Endothelial cell of umbilical vein (primary cell): ENCODE results near the gene KCNJ16. TPM values are rescaled to one million over a fixed set of nuclear protein-coding genes. Genes with fewer than 3 reads are reported as not detected.

ENCODE experiments used
- BruUV-seq: library from RNA; stranded (reverse); fragments of 400-500 nt; replicated peaks from 2 replicates; lab custom pipeline; 2021; lab: Mats Ljungman, UMichigan
- CTCF ChIA-PET: fragments of 300-600, 350-600 bp; sonication (Branson Sonifier 250); formaldehyde crosslinking; loops from one replicate; lab custom pipeline; 2021; ENCODE audit warnings: antibody characterized with exemption, inconsistent platforms; lab: Charles Lee
- POLR2A ChIA-PET: fragments of 300-600, 350-600 bp; sonication (Branson Sonifier 250); formaldehyde crosslinking; loops from one replicate; lab custom pipeline; 2021; ENCODE audit warnings: antibody characterized with exemption, inconsistent platforms; lab: Charles Lee
- DNase-seq: peaks from one replicate; pipeline ENCODE4 v3.0.0-alpha.2; 2011; ENCODE audit warnings: low read depth, low spot score
- FAIRE-seq: peaks from 2 replicates; lab custom pipeline; 2011; peaks lifted over from hg19 to GRCh38; lab: Jason Lieb, UNC
- H2AFZ ChIP-seq: 2 replicates; pipeline ENCODE4 v1.6.0; 2012; ENCODE audit warnings: low read depth, low read length, control low read depth, inconsistent platforms
- H3K27ac ChIP-seq: 2 replicates; pipeline ENCODE4 v1.5.1; 2011; ENCODE audit warnings: low read depth, mild to moderate bottlenecking, control low read depth, low read length, moderate library complexity; ENCODE audit not compliant: insufficient read depth
- H3K27me3 ChIP-seq, 2 experiments: 2 replicates each; pipeline versions ENCODE4 v1.6.0 to v1.6.1; 2011; ENCODE audit warnings: low read length in 2 of 2, mixed read lengths in 1 of 2; ENCODE audit not compliant: control insufficient read depth in 2 of 2, insufficient read depth in 2 of 2
- H3K36me3 ChIP-seq, 2 experiments: 2 replicates in 1 of 2; 3 replicates in 1 of 2; pipeline ENCODE4 v1.5.1; 2011; ENCODE audit warnings: low read length in 2 of 2, mild to moderate bottlenecking in 1 of 2, moderate library complexity in 1 of 2; ENCODE audit not compliant: control insufficient read depth in 2 of 2, insufficient read depth in 2 of 2; ENCODE audit errors: extremely low read depth in 1 of 2
- H3K4me1 ChIP-seq: 3 replicates; pipeline ENCODE4 v1.5.1; 2011; ENCODE audit warnings: mild to moderate bottlenecking, low read length; ENCODE audit not compliant: control insufficient read depth, insufficient read depth; ENCODE audit errors: extremely low read depth
- H3K4me2 ChIP-seq: 2 replicates; pipeline ENCODE4 v1.6.1; 2011; ENCODE audit warnings: low read length, control low read depth, mixed read lengths; ENCODE audit not compliant: insufficient read depth
- H3K4me3 ChIP-seq, 3 experiments: fragments of 200-600 bp in 1 of 3; sonication (generic), shearing (Covaris generic) in 1 of 3; replicated peaks in 1 of 3; 2 replicates each; pipeline ENCODE4 v1.5.1; 2011 to 2016; ENCODE audit warnings: control low read depth in 3 of 3, low read length in 3 of 3, mild to moderate bottlenecking in 2 of 3, inconsistent platforms in 1 of 3, low read depth in 1 of 3, moderate library complexity in 1 of 3; ENCODE audit not compliant: insufficient read depth in 1 of 3
- H3K79me2 ChIP-seq: 2 replicates; pipeline ENCODE4 v1.6.0; 2012; ENCODE audit warnings: low read length, inconsistent platforms; ENCODE audit not compliant: control insufficient read depth, insufficient read depth
- H3K9ac ChIP-seq: replicated peaks from 2 replicates; pipeline ENCODE3; 2011; ENCODE audit warnings: low read length, control low read depth; ENCODE audit not compliant: insufficient read depth; ENCODE audit errors: extremely low read depth
- H3K9me1 ChIP-seq: replicated peaks from 3 replicates; pipeline ENCODE4 v1.6.0; 2011; ENCODE audit warnings: mild to moderate bottlenecking, low read length; ENCODE audit not compliant: control insufficient read depth, insufficient read depth; ENCODE audit errors: extremely low read depth
- H3K9me3 ChIP-seq: replicated peaks from 2 replicates; pipeline ENCODE4 v1.5.1; 2012; ENCODE audit warnings: low read length, inconsistent platforms; ENCODE audit not compliant: control insufficient read depth, insufficient read depth
- H4K20me1 ChIP-seq: replicated peaks from 2 replicates; pipeline ENCODE3; 2011; ENCODE audit warnings: mild to moderate bottlenecking, low read length; ENCODE audit not compliant: control insufficient read depth, insufficient read depth; ENCODE audit errors: extremely low read depth
- EZH2 ChIP-seq: IDR thresholded peaks from 2 replicates; pipeline ENCODE4 v1.6.1; 2012; ENCODE audit warnings: borderline replicate concordance, low read depth, mild to moderate bottlenecking, moderate library complexity, low read length, inconsistent platforms; ENCODE audit not compliant: severe bottlenecking
- FOS ChIP-seq: IDR thresholded peaks from 2 replicates; pipeline ENCODE4 v1.6.1; 2011; ENCODE audit warnings: mild to moderate bottlenecking, low read length, moderate library complexity, borderline replicate concordance; ENCODE audit not compliant: insufficient read depth
- GATA2 ChIP-seq: IDR thresholded peaks from 2 replicates; pipeline ENCODE4 v1.7.0; 2011; ENCODE audit warnings: low read depth, mild to moderate bottlenecking, moderate library complexity, mixed read lengths, low read length; ENCODE audit not compliant: insufficient read length, insufficient read depth
- JUN ChIP-seq: IDR thresholded peaks from 2 replicates; pipeline ENCODE4 v1.6.1; 2011; ENCODE audit warnings: borderline replicate concordance, low read depth; ENCODE audit not compliant: insufficient read length, insufficient read depth
- MYC ChIP-seq: IDR thresholded peaks from one replicate; pipeline ENCODE4 v1.6.1; 2011; ENCODE audit warnings: mild to moderate bottlenecking, low read depth, low read length
- POLR2A ChIP-seq: IDR thresholded peaks from 2 replicates; pipeline ENCODE4 v1.6.1; 2012; ENCODE audit warnings: low read depth, mild to moderate bottlenecking, control low read depth, low read length
- POLR2AphosphoS5 ChIP-seq: IDR thresholded peaks from 2 replicates; pipeline ENCODE4 v1.6.1; 2012; ENCODE audit warnings: low read depth, mild to moderate bottlenecking, control low read depth, low read length, moderate library complexity; ENCODE audit not compliant: insufficient read depth
- dilution Hi-C: fragments of 300-500 bp; cut with MboI; formaldehyde crosslinking; loops from one replicate; pipeline ENCODE4 v1.15.0; 2019; ENCODE audit warnings: low sequenced_read_pairs; ENCODE audit not compliant: extremely low pct_ligation_motif_present
- intact Hi-C: fragments of 100-400 bp; cut with micrococcal nuclease; formaldehyde crosslinking; loops from one replicate; pipeline ENCODE4 v1.10.0; 2022
- polyA plus RNA-seq, 4 experiments: library from polyadenylated mRNA; depleted of rRNA in 3 of 4; stranded (reverse) in 3 of 4; unstranded in 1 of 4; fragments of >200 nt; gene quantifications; 2 replicates each; pipeline versions ENCODE4 v1.2.1 to v1.2.3, GENCODE V29; 2011 to 2012; ENCODE audit warnings: missing spikeins in 1 of 4
- total RNA-seq: library from RNA; stranded (reverse); gene quantifications from 2 replicates; pipeline ENCODE4 v1.2.3, GENCODE V29; 2021
- TF ChIP-seq, protein P1 (sequence below): IDR thresholded peaks from 2 replicates; pipeline ENCODE4 v1.6.1; 2011; ENCODE audit not compliant: insufficient read depth, insufficient read length
- TF ChIP-seq, protein P2 (sequence below), 2 donors: IDR thresholded peaks; 1 replicate in 1 of 2; 2 replicates in 1 of 2; pipeline ENCODE4 v1.5.1; 2011; ENCODE audit warnings: low read length in 2 of 2, mild to moderate bottlenecking in 2 of 2, moderate library complexity in 2 of 2, control low read depth in 1 of 2, inconsistent platforms in 1 of 2, low read depth in 1 of 2; ENCODE audit not compliant: insufficient read depth in 1 of 2; ENCODE audit errors: extremely low read depth in 1 of 2

Gene KCNJ16
- total and polyA plus RNA-seq, 2 donors (not counting 3 experiments of a cell fraction or from before 2014, with no cell fraction given), result 0.07 TPM; not detected in 1

DNA sequence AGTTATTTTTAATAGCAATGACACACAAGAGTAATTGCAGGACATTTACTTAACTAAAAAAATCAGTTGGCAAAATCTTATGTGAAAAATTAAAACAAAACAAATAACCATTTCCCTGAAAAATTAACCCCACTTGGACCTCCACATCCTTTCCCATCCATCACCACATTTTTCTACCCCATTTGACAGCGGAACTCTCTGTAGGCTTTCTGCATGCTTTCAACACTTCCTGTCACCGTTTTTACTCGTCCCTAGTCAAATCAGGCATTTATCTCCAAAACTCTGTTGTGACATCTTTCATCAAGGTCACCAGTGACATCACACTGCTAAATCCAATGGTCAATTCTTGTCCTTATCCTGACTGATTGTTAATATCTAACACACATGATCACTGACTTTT, 27.5 kb downstream of the KCNJ16 start:
- FAIRE-seq (no peak), DNase-seq (peak; percentile 38)
- no peak overlapping the region for H3K4me3 ChIP-seq
- no peaks in the 10 kb centered on the region for H3K27me3 ChIP-seq
- no peaks in the 10 kb centered on the region for H3K9me3 ChIP-seq
- no peaks in the 10 kb centered on the region for H4K20me1 ChIP-seq
- no peaks in the 10 kb centered on the region for H3K79me2 ChIP-seq
- no peak overlapping the region for H3K4me2 ChIP-seq
- CTCF ChIA-PET, result no interaction called here
- H3K9ac ChIP-seq, result no peak overlapping the region
- H2AFZ ChIP-seq, result no peak overlapping the region
- H3K27ac ChIP-seq, result no peak overlapping the region
- BruUV-seq, result no TSS peak
- peaks cover 11% of the 10 kb centered on the region for H3K4me1 ChIP-seq
- H3K9me1 ChIP-seq, result no peaks in the 10 kb centered on the region
- TF ChIP-seq POLR2AphosphoS5 (no peak), MYC (no peak), JUN (no peak), GATA2 (no peak), EZH2 (no peak), FOS (no peak), POLR2A (no peak)
- TF ChIP-seq, protein P1, sequence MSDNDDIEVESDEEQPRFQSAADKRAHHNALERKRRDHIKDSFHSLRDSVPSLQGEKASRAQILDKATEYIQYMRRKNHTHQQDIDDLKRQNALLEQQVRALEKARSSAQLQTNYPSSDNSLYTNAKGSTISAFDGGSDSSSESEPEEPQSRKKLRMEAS, result no peak
- TF ChIP-seq, protein P2, sequence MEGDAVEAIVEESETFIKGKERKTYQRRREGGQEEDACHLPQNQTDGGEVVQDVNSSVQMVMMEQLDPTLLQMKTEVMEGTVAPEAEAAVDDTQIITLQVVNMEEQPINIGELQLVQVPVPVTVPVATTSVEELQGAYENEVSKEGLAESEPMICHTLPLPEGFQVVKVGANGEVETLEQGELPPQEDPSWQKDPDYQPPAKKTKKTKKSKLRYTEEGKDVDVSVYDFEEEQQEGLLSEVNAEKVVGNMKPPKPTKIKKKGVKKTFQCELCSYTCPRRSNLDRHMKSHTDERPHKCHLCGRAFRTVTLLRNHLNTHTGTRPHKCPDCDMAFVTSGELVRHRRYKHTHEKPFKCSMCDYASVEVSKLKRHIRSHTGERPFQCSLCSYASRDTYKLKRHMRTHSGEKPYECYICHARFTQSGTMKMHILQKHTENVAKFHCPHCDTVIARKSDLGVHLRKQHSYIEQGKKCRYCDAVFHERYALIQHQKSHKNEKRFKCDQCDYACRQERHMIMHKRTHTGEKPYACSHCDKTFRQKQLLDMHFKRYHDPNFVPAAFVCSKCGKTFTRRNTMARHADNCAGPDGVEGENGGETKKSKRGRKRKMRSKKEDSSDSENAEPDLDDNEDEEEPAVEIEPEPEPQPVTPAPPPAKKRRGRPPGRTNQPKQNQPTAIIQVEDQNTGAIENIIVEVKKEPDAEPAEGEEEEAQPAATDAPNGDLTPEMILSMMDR (IDR thresholded peaks at IDR 0.05; ENCODE audit: extremely low read depth in 1 of 2, insufficient read depth in 1 of 2, low read depth in 1 of 2, low read length in 2 of 2), result no peak
- dilution Hi-C loops (no loop called here), intact Hi-C loops (no loop called here)
- no peaks in the 10 kb centered on the region for H3K36me3 ChIP-seq
- POLR2A ChIA-PET, result no interaction called here
